ENCODE measurements around the gene MSI2.
A peak's percentile ranks its signal among the peaks of the same experiment; 100 is the strongest.

The MSI2 gene

DNA sequence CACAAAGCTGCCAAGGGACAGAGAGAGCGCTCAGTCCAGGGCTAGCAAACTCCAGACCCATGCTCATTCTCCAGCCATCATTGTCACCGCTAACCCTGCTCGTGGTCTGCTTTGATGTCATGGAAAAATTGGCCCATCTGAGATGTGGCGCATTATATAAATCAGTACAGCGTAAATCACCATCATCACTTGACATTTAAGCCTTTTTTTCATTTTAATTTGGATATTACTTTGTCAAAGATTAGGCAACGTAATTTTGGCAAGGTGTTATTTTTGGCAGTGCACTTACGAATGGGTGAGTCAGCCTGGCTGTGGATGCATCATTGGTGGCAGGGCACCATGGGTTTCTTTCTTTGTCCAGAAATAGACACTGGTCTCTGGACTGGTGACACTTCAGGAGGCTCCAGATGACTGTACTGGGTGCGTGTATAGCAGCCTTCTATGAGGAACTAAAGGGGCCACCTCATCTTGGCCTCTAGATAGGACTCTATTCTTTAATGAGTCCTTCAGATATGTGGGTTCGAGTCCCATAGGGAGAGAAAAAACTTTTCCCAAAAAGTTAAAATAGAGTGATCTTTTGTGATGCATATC lies 166.3 kb downstream of the MSI2 start:
- DNase-seq, result no peak

DNA sequence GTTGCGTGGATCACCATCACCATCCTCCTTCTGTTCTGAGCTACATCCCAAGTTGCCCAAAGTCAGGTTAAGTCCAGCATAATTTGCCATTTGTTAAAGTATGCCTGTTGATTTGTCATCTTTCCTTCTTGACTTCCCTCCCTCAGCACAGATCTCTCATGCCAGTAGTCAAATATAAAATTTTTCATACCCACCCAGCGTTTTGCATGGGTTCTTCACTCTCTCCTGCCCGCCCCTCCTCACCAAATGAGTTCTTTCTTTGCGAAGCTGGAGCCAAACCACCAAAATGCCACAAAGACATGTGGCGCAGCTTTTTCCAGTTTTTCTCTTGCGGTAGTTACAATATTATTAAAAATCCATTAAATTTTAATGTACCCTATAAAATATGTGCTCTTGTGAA lies 167.2 kb downstream of the MSI2 start:
- no peak for DNase-seq

DNA sequence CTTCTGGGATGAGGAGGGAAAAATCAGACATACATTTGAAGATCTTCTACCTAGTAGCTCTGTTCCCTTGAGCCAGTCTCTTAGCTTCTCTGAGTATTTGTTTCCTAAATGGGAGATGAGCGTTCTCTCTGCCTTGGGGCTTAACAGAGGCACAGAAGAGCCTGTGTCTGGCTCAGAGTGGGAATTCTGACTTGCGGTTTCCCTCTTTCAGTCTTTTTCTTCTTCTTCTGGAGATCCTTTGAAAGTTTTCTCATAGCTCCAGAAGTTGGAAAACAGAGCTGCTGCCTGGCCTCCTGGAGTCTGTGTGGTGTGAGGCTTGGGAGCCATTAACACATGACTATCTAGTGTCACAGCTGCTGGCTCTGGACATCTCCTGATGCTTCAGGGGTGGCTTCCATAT lies 167.9 kb downstream of the MSI2 start:
- no peak for DNase-seq

DNA sequence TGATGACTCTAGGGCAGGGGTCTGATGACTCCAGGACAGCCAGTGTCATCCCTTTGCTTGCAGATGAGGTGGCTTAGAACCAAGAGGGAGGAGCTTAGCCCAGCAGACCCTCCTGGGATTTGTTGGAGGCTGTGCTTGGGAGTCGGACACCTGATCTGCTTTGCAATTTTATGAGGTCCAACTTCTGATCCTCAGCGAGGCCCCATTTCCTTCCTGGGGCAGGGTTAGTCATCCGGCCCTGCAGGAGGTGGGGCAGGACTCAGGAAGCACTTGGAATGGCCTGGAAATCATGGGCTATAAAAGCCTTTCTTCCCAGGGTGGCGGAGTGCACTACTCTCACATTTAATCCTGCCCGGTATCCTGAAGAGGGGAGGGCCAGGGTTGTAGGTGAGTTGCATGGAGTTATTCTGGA lies 168.5 kb downstream of the MSI2 start:
- no peak for DNase-seq

DNA sequence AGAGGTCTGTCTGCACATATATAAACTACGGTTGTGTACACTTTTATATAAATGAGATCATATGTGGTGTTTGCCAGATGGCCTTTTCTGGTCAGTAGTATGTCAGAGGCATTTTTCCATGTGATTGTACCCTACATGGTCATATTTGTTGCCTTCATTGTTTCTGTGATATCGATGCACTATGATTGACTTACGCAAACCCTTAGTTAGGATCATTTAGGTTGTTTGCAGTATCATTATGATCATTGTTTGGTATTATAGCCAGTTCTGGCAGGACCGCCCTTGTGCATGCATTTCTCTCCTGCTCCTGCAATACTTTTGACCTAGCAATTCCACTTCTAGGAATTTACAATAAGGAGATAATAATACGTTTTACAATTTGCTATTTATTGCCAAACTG lies 169.1 kb downstream of the MSI2 start:
- no peak for DNase-seq

DNA sequence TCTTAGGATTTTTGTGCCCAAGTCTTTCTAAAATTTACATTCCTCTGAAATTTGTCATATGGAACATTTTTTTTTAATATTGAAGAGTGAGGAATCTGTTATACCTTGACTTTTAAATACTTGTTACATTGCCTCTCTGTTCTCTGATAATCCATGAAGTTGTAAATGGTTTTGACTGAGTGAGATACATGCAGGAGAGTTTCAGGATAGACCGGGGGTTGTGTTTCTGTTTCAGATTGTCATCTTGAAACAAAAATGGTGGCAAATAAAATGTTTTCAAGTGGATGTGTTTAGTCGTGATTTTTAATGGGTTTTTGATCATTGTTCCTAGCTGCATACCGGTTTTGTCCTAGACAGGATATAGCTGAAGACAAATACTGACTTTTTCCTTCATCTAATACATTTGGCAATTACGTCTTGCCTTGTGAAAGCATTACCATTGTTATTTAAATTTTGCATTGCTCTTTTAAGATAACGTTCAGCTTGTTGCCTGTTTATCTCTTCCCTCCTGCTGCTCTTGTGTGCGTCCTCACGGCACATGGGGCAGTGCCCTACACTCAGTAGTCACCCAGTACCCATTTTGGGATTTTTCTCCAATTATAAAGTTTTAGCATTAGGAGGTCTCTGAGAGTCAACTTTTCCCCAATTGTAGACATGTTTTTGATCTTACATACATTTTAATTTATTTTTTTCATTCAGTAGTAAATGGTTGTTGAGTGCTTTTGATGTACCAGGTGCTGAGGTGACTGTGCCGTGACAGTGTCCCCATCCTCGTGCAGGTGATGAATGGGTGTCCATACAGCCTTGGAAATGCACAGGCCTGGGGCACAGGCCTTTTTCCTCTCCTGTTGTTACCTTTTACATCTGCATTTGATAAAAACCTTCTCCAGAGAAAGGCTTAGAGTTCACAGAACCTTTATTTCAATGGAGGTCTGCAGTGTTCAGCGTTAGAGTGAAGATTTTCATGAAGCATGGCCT lies 169.9 kb downstream of the MSI2 start:
- no peak for DNase-seq

DNA sequence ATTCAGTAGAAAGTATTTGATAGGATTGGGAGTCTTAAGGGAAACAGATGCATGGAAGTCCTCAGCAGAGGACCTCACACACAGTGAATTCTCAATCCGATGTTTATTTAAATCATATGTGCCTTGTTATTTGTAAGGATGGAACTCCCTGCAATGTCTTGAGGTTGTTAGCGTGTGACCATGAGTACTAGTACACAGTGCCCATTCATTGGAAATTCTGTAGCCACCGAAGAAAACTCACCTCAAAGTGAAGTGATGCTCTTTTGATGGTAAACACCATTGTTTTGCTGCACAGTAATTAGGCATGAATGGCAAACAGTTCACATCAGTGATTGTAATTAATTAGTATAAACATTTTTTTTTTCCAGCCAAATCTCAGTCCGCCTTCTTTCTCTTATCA lies 173.6 kb downstream of the MSI2 start:
- DNase-seq, result no peak

DNA sequence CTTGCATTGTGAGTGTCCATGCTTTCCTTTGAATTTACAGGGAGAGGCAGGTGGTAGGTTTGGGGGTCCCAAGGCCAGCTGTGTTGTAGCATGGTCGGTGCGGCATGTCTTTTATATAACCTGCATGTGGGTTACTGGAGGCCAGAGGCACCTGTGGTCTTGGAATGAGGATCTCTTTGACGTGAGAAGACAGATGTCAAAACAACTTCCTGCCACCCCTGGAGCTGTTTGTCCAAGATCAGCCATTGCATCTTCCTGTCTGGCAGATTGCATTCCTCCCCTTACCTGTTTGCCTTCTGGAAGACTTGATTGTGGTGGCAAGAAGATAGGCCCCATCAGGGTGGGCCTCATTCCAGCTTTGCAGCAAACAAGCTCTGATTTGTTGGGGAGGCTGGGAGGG lies 175.1 kb downstream of the MSI2 start:
- no peak for DNase-seq

DNA sequence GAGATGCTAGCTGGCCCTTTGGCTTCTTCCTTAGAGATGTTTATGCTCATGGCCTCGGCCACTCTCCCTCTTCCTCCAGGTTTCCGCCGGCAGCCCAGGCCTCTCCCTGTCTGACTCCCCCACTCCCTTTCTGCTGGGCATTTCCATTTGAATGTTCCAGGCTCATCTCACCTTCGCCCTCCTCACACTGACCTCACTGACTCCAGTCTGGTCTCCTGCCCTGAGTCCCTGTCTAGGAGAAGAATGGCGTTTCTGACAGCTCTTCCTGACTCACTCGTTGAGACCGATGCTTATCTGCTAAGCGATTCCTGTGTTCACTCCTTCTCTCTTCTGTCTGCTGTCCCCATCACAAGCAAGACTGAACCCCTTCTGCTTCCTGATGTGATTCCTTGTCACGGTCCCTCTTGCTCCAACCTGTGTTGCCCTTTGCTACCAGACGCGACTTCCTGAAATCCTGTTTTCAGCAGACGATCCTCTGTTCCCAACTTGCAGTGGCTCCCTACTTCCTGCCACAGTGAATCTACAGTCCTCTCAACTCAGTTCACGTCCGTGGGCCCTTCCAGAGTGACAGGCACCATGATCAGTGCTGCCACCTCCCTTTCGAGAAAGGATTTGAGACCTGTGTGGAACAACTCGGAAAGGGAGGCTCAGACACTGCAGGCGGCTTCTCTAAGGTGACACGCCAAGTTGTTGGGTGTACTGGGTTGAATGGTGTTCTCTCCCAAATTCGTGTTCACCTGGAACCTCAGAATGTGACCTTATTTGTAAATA lies 176.4 kb downstream of the MSI2 start:
- no peak for DNase-seq

DNA sequence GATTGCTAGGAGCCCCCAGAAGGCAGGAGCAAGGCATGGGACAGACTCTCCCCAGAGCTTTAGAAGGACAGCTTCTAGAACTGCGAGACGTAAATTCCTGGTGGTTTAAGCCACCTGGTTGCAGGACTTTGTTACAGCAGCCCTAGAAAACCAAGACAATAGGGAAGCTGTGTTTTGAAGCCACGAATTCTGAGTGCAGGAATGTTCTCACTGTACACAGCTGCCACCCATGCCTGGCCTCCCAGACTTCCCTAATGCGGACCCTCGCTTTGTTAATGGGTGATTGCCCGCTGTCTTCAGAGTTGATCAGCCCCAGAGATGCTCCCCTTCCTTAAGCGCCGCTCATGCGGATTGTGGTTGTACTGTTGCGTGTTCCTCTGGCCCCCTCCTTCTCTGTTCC lies 177.1 kb downstream of the MSI2 start:
- DNase-seq, result no peak

DNA sequence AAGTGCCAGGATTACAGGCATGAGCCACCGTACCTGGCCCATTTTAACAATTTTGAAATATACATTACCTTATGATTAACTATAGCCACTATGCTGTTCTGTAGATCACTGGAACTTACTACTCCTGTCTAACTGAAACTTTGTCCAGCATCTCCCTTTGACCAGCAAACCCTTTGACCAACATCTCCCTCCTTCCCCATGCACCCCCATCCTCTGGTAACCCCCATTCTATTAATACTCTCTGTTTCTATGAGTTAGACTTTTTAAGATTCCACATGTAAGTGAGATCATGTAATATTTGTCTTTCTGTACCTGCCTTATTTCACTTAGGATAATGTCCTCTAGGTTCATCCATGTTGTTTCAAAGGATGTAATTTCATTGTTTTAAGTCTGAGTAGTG lies 178.0 kb downstream of the MSI2 start:
- DNase-seq, result no peak

DNA sequence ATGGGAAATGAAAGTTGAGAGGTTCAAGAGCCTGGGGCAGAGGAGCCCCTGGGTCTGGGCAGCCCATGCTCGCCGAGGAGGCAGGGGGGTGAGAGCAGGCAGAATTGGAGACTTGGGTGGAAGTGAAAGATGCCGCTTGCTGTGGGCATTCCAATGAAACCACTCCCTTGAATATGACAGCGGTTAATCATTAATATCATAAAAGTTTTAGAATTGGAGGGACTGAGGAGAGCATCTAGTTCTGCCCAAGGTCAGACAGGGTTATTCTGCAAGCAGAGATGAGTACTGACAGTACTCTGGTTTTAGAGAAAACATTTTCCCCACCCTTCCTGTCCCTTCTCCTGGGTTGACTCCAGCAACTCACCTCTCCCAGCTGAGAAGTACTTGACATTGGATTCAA lies 180.2 kb downstream of the MSI2 start:
- DNase-seq, result no peak

DNA sequence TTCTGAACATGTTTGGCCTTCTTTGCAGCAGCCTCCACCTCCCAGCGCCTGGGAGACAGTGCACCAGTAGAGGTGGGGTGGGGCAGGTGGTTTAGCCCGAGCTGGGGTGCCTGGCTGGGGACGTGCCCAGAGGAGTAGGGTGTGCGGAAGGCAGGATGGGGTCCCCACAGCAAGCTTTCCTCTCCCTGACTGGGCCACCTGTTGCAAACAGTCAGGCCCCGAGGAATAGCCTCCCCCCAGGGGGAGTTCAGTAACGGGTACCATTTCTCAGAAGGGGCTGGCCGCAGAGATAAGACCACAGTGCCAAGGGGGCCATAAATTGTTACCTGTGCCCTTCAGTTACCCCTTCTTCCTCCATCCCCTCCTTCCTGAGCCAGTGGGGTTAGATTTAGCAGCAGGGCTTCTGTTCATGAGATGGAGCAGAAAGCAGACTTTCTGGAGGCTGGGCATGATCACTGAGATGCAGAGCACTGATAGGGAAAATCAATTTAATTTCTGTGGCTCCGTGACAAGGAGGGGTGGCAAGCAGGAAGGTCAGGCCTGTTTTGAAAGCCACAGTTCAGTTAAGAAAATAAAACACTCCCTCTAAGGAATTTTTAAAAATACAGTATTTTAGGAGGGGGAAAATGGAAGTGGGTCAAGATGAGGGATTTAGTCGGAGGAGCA lies 181.9 kb downstream of the MSI2 start:
- DNase-seq, result no peak

DNA sequence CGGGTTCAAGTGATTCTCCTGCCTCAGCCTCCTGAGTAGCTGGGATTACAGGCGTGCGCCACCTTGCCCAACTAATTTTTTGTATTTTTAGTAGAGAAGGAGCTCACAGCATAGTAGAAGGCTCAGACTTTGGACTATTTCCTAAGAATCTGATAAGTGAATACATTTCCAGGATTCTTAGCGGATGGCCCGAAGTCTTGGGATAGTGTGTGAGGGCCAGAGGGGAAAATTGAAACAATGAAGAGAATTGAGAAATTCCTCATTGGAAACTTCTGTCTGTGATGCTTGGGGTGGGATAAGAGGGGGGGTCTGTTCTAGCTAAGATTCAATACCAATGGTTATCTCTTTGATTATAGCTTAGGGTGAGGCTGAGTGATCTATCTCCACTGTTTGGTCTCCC lies 183.3 kb downstream of the MSI2 start:
- no peak for DNase-seq

DNA sequence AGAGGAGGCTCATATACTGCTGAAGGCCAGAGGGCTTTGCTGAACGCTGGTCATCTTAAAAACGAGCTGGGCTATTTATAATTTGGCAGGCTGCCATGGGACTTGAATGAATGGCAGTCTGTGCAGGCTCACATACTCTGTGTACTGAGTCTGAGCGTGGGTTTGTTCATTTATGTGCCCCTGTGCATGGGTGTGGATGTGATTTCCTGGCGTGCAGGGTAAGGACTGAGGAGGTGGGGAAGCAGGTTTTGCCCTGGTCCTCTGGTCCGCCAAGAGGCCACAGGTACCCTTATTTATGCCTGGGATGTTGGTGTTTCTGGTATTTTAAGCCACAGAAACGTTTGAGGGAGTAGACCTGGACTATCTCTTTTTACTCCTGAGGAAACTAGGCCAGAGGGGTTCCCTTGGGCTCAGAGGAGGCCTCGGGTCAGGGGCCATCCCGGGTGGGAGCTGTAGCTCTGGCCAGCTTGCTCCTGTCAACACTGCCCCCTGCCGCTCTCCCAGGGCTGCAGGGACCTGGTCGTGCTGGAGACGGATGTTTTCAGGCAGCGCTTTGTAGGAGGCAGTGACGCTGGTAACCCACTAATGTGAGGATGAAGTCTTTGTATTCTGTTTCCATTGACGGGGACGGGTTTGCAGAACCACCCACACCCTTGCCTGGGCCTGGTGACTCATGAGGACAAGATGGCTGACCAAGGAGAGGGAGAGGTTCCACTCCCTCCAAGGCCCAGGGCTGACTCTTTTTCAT lies 184.4 kb downstream of the MSI2 start:
- DNase-seq, result peak; percentile 54

DNA sequence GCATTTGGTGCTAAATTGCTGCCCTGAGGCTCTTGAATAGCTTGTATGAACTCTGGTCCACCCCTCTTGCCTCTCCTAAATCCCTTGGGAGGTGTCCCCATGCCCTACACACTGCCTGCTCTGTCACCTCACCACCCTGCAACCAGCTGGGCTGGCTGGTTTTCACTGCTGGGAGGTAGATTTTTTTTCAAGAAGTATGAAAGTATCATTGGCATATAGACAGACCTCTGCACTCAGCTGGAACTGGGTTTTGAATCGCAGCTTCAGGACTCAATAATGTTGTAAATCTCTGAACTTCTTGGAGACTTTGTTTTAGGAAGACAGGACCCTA lies 184.9 kb downstream of the MSI2 start:
- DNase-seq, result no peak

DNA sequence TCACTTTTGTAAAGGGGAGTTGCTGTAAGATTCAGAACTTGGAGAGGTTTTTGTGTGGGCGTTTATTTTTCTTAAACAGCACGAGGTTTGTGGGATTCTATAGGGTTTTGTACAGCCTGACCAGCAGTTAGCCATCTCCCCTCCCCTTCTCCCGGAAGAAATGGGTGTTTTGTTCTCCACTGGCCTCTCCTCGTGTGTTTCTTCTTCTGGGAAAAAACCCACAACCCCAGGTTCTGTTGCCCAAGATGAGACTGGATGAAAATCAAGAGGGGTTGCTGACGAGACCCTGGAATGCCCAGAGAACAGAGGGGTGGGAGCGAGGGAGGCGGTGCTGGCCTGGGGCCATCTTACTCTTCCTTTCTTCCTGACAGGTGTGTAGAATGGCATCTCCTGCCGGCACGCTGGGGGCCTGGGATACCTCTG lies 186.1 kb downstream of the MSI2 start:
- DNase-seq, result no peak

DNA sequence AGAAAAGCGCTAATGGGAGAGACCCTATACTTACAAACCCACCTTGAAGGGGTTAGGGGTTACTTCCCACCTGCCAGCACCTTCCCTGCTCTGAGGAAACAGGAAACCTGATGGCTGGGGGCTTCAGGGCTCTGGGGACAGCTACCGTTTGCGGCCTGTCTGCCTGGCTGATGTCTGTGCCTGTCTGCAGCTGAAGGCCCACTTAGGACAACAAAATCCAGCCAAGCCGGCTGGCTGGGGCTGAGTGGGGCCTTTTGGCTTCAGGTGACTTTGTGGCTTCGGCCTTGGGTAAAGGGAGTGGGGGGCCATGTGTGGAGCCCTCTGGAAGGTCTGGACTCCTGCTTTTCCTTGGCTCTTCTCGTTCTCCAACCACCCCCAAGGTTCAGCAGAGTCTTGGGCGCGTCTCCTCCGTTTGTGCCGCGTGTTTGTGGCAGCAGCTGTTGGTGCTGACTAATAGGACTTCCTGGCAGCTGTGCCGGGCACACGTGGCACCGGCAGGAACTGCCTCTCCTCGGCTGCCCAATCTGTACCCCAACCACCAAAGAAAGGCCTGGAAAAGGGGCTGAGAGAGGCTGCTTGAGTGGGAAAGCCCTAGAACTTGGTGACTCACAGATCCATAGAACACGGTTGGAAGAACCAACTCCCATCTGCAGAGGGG lies 186.7 kb downstream of the MSI2 start:
- peak; percentile 41 for DNase-seq

DNA sequence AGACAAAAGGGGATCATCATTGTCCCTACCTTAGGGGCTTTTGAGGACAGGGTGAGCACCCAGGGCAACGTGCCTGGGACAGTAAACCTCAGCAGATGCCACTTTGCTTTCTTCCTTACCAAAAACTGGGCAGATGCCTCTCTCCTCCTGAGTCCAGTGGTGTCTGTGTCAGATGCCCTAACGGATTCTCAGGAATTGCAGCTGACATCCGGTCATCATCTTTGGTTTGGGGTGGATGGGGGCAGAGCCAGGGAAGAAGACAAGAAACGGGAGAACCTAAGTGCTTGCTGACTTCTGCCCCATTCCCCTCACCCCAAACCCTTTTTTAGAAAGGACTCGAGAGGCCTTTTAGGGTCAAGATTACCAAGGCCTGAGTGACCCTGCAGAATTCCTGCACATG lies 187.5 kb downstream of the MSI2 start:
- no peak for DNase-seq

DNA sequence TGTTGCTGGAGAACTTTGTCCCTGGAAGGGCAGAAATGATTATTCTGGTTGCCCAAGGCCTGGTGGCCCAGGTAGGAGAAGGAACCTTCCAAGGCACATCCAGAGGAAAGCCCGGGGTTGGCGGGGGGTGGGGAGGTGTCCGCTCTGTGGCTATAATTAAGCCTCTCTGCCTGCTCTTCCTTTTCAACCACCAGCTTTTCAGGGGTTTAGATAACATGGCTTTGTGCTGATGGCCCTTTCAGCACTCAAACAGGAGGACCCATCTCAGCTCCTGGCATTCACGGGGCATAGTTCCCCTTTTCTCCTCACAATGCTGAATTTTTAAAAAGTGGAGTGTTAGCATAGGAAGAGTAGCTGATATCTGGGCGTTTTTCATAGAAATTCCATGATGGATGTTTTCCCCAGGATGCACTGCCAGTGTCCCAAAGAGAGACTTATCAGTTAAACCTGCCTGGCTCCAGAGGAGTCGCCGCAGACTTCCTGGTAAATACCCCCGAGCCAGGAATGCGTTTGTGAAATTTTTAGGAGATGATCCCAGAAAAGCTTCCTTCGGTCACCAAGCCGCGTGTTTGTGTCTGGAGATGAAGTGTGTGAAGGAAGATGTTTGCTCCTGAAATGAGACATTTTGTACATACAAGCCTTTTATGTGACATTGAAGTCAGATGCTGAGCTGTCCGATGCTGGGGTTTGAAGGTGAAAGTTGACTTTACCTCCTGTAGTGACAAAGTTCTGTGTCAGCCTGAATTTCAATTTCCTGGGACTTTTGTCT lies 188.5 kb downstream of the MSI2 start:
- no peak for DNase-seq

DNA sequence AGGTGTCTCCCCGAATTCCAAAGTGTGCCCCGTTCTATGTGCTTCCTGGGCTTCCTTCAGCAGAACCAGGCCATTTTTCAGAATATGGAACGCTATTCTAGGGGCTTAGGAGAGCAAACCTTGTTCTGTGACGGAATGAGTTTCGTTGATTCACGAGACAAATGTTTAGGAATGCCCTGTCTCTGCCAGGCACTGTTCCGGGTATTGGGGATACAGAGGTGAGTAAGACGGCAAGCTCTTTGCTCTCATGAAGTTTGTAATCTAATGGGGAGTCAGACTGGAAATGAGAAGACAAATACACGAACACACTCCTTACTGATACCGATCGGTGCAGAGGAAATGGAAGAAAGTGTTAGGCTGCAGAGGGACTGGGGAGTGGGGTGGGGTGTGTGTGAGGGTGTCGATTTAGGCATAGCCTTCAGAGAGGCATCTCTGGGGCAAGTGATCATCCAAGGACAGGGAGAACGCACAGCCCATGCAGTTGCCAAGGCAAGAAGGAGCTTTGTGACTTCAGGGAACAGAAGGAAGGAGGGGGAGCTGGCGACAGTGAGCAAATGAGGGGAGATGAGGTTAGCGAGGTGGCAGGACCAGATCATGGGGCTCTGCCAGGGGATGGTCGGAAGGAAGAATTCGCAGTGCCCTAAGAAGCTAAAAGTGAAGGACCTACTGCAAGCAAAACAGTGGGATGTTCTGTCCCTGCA lies 189.6 kb downstream of the MSI2 start:
- no peak for DNase-seq
